WTC11 (cell line): ENCODE results near the gene FOXO3. TPM values are rescaled to one million over a fixed set of nuclear protein-coding genes. Genes with fewer than 3 reads are reported as not detected.
A peak's percentile ranks its signal among the peaks of the same experiment; 100 is the strongest.

Experiments used
- ATAC-seq: fragments of 200-7000 bp; cut with Tn5 transposase; 2 replicates; pipeline ENCODE4 v1.10.0; 2021; ENCODE audit warnings: mild to moderate bottlenecking, moderate library complexity
- CTCF ChIA-PET: fragments of 300-600 bp; sonication (Branson Sonifier 250); formaldehyde crosslinking; loops from one replicate; lab custom pipeline; 2021; ENCODE audit warnings: antibody characterized with exemption; lab: Charles Lee
- POLR2A ChIA-PET: fragments of 350-600 bp; sonication (Branson Sonifier 250); formaldehyde crosslinking; loops from one replicate; lab custom pipeline; 2021; ENCODE audit warnings: antibody characterized with exemption; lab: Charles Lee
- DNase-seq: peaks from one replicate; pipeline ENCODE4 v3.0.0; 2021; ENCODE audit warnings: low spot score
- H3K27ac Mint-ChIP-seq: 2 replicates; pipeline ENCODE4 v1.8.0; 2021; ENCODE audit warnings: mixed read lengths
- H3K27me3 Mint-ChIP-seq: 2 replicates; pipeline ENCODE4 v1.8.0; 2021; ENCODE audit warnings: low read depth, mild to moderate bottlenecking, moderate library complexity, mixed read lengths
- H3K36me3 Mint-ChIP-seq: 2 replicates; pipeline ENCODE4 v1.8.0; 2021; ENCODE audit warnings: mixed read lengths
- H3K4me1 Mint-ChIP-seq: 2 replicates; pipeline ENCODE4 v1.8.0; 2022; ENCODE audit warnings: mixed read lengths
- H3K4me3 Mint-ChIP-seq: 2 replicates; pipeline ENCODE4 v1.8.0; 2021; ENCODE audit warnings: mild to moderate bottlenecking, moderate library complexity, mixed read lengths
- H3K9me3 Mint-ChIP-seq: 2 replicates; pipeline ENCODE4 v1.8.0; 2021; ENCODE audit warnings: mixed read lengths
- ARID4B ChIP-seq: sonication (generic); formaldehyde crosslinking; IDR thresholded peaks from 2 replicates; pipeline ENCODE4 v1.8.0; 2023; ENCODE audit warnings: missing genetic modification reagents, mild to moderate bottlenecking, borderline replicate concordance
- CREB1 ChIP-seq: sonication (generic); formaldehyde crosslinking; IDR thresholded peaks from 2 replicates; pipeline ENCODE4 v1.8.0; 2023; ENCODE audit warnings: mild to moderate bottlenecking, missing genetic modification reagents
- FOXJ3 ChIP-seq: sonication (generic); formaldehyde crosslinking; IDR thresholded peaks from 2 replicates; pipeline ENCODE4 v1.9.0; 2021; ENCODE audit warnings: missing genetic modification reagents, mild to moderate bottlenecking, borderline replicate concordance
- MLX ChIP-seq: sonication (generic); formaldehyde crosslinking; IDR thresholded peaks from 2 replicates; pipeline ENCODE4 v1.8.1; 2023; ENCODE audit warnings: mild to moderate bottlenecking, missing genetic modification reagents, moderate library complexity
- MYBL2 ChIP-seq: sonication (generic); formaldehyde crosslinking; IDR thresholded peaks from 2 replicates; pipeline ENCODE4 v1.8.1; 2023; ENCODE audit warnings: mild to moderate bottlenecking, moderate library complexity, missing genetic modification reagents
- NFATC4 ChIP-seq: fragments of 250-450 bp; sonication (Bioruptor Pico); IDR thresholded peaks from 2 replicates; pipeline ENCODE4 v1.9.0; 2021; ENCODE audit warnings: mild to moderate bottlenecking
- NR1H2 ChIP-seq: sonication (generic); formaldehyde crosslinking; IDR thresholded peaks from 2 replicates; pipeline ENCODE4 v1.9.0; 2021; ENCODE audit warnings: mild to moderate bottlenecking, moderate library complexity, missing genetic modification reagents
- PRDM15 ChIP-seq: sonication (generic); formaldehyde crosslinking; IDR thresholded peaks from 2 replicates; pipeline ENCODE4 v1.8.0; 2022; ENCODE audit warnings: missing genetic modification reagents
- PREB ChIP-seq: sonication (generic); formaldehyde crosslinking; IDR thresholded peaks from 2 replicates; pipeline ENCODE4 v1.8.1; 2022; ENCODE audit warnings: mild to moderate bottlenecking, missing genetic modification reagents, moderate library complexity, borderline replicate concordance
- RELA ChIP-seq: sonication (generic); formaldehyde crosslinking; IDR thresholded peaks from 2 replicates; pipeline ENCODE4 v1.8.1; 2022; ENCODE audit warnings: missing genetic modification reagents, mild to moderate bottlenecking, borderline replicate concordance
- SOX15 ChIP-seq: fragments of 250-450 bp; sonication (Bioruptor Pico); IDR thresholded peaks from 2 replicates; pipeline ENCODE4 v1.9.0; 2021; ENCODE audit warnings: mild to moderate bottlenecking
- TEAD1 ChIP-seq: sonication (generic); formaldehyde crosslinking; IDR thresholded peaks from 2 replicates; pipeline ENCODE4 v1.8.0; 2022; ENCODE audit warnings: mild to moderate bottlenecking, missing genetic modification reagents
- TEAD4 ChIP-seq: sonication (generic); formaldehyde crosslinking; IDR thresholded peaks from 2 replicates; pipeline ENCODE4 v1.8.0; 2022; ENCODE audit warnings: mild to moderate bottlenecking, missing genetic modification reagents
- TP53 ChIP-seq: sonication (generic); formaldehyde crosslinking; IDR thresholded peaks from 2 replicates; pipeline ENCODE4 v1.8.1; 2023; ENCODE audit warnings: mild to moderate bottlenecking, missing genetic modification reagents
- USF1 ChIP-seq: sonication (generic); formaldehyde crosslinking; IDR thresholded peaks from 2 replicates; pipeline ENCODE4 v1.8.0; 2022; ENCODE audit warnings: mild to moderate bottlenecking, missing genetic modification reagents
- USF2 ChIP-seq: sonication (generic); formaldehyde crosslinking; IDR thresholded peaks from 2 replicates; pipeline ENCODE4 v1.8.1; 2023; ENCODE audit warnings: mild to moderate bottlenecking, missing genetic modification reagents, moderate library complexity
- ZNF232 ChIP-seq: sonication (generic); formaldehyde crosslinking; IDR thresholded peaks from 2 replicates; pipeline ENCODE4 v1.8.0; 2022; ENCODE audit warnings: mild to moderate bottlenecking, missing genetic modification reagents
- ZNF263 ChIP-seq: sonication (generic); formaldehyde crosslinking; IDR thresholded peaks from 2 replicates; pipeline ENCODE4 v1.8.1; 2022; ENCODE audit warnings: low read depth, mild to moderate bottlenecking, moderate library complexity, missing genetic modification reagents
- ZNF396 ChIP-seq: fragments of 250-450 bp; sonication (Bioruptor Pico); IDR thresholded peaks from 2 replicates; pipeline ENCODE4 v1.8.0; 2021; ENCODE audit warnings: mild to moderate bottlenecking, moderate library complexity, borderline replicate concordance
- total RNA-seq: library from RNA; stranded (reverse); gene quantifications from 3 replicates; pipeline ENCODE4 v1.2.3, GENCODE V29; 2021

FOXO3 gene
- total RNA-seq, 1 experiment from 2014 or later, result 15.6 TPM

- TF ChIP-seq SOX15 (no peak), TEAD1 (no peak), USF2 (CRISPR knock-in tag) (peak; percentile 80), ZNF232 (CRISPR knock-in tag) (no peak), USF1 (CRISPR knock-in tag) (peak; percentile 59; the same call in 1 of the 2 replicates), ZNF263 (no peak), TP53 (no peak)
- Mint-ChIP-seq H3K27me3 (no peaks in the 10 kb centered on the region; the same call in 1 of the 2 replicates), H3K4me1 (peaks cover 58% of the 10 kb centered on the region), H3K9me3 (no peaks in the 10 kb centered on the region), H3K27ac (0 out of 2 replicates have a peak overlapping the region, but pooled peaks have one; percentile 19), H3K36me3 (peaks cover 14% of the 10 kb centered on the region), H3K4me3 (no peak overlapping the region)
- no peak for ATAC-seq
- CTCF ChIA-PET, result interaction anchor here (0.7 to 1.2 kb wide), 3 partner anchors 75 to 225 kb away, joined by 3 to 5 read pairs (median 3); no protein-coding TSS in a partner anchor
- DNase-seq, result no peak
- POLR2A ChIA-PET, result interaction anchor here (0.8 kb wide), 1 partner anchor 105 kb away, joined by 3 read pairs; no protein-coding TSS in a partner anchor
These were observed 107.3 kb downstream of the FOXO3 start for GRCh38 chr6:108667993-108668392.

GRCh38 chr6:108669673-108670072 lies 109.0 kb downstream of the FOXO3 start:
- POLR2A ChIA-PET, result no interaction called here
- CTCF ChIA-PET, result no interaction called here
- DNase-seq (no peak), ATAC-seq (no peak)
- Mint-ChIP-seq H3K4me1 (peaks cover 65% of the 10 kb centered on the region), H3K9me3 (no peaks in the 10 kb centered on the region), H3K4me3 (no peak overlapping the region), H3K36me3 (peaks cover 9% of the 10 kb centered on the region), H3K27ac (no peak overlapping the region), H3K27me3 (no peaks in the 10 kb centered on the region; the same call in 1 of the 2 replicates)
- TF ChIP-seq MYBL2 (CRISPR knock-in tag) (no peak), ZNF396 (CRISPR knock-in tag) (no peak), NR1H2 (CRISPR knock-in tag) (no peak), RELA (CRISPR knock-in tag) (no peak), PRDM15 (CRISPR knock-in tag) (no peak), MLX (no peak), TEAD4 (CRISPR knock-in tag) (no peak), CREB1 (CRISPR knock-in tag) (no peak), FOXJ3 (no peak), NFATC4 (no peak), ARID4B (CRISPR knock-in tag) (no peak), PREB (no peak)
